Activated CD8-positive, alpha-beta T cell treated with anti-CD3 and anti-CD28 coated beads, Interleukin-2, amount 10 ng/mL, durations not matched to agents 7 days and 5 days (primary cell): ENCODE measurements around the gene LUC7L3. TPM values are rescaled to one million over a fixed set of nuclear protein-coding genes. Genes with fewer than 3 reads are reported as not detected.
"Not testable (repeated sequence)": the region's sequence is repeated elsewhere in the genome, so short reads cannot be mapped to it uniquely, and the experiment has no call there.

Experiments used
- ATAC-seq: fragments of 150-1000 bp; cut with Tn5 transposase; one replicate; pipeline ENCODE4 v1.10.0; 2021; ENCODE audit warnings: moderate library complexity
- CTCF ChIA-PET: fragments of 350-600 bp; sonication (Branson Sonifier 250); formaldehyde crosslinking; loops from one replicate; lab custom pipeline; 2021; ENCODE audit warnings: antibody characterized with exemption; lab: Charles Lee
- POLR2A ChIA-PET: fragments of 350-600 bp; sonication (Branson Sonifier 250); formaldehyde crosslinking; loops from one replicate; lab custom pipeline; 2021; ENCODE audit warnings: antibody characterized with exemption; lab: Charles Lee
- DNase-seq: peaks from one replicate; pipeline ENCODE4 v3.0.0-alpha.2; 2020
- H3K27ac Mint-ChIP-seq: one replicate; pipeline ENCODE4 v1.8.0; 2021; ENCODE audit warnings: mild to moderate bottlenecking, mixed read lengths
- H3K27me3 Mint-ChIP-seq: one replicate; pipeline ENCODE4 v1.8.0; 2021; ENCODE audit warnings: low read depth, mixed read lengths
- H3K36me3 Mint-ChIP-seq: one replicate; pipeline ENCODE4 v1.8.0; 2021; ENCODE audit warnings: low read depth, mixed read lengths
- H3K4me1 Mint-ChIP-seq: one replicate; pipeline ENCODE4 v1.8.0; 2021; ENCODE audit warnings: low read depth, mixed read lengths
- H3K4me3 Mint-ChIP-seq: one replicate; pipeline ENCODE4 v1.8.0; 2021; ENCODE audit warnings: mild to moderate bottlenecking, mixed read lengths
- H3K9me3 Mint-ChIP-seq: one replicate; pipeline ENCODE4 v1.8.0; 2022; ENCODE audit warnings: mixed read lengths; ENCODE audit not compliant: insufficient read depth
- total RNA-seq, 2 experiments: library from RNA; stranded (reverse); gene quantifications; one replicate each; pipeline ENCODE4 v1.2.3, GENCODE V29; 2021

Gene LUC7L3
- total RNA-seq, 2 experiments from 2014 or later: 112 to 116 TPM

DNA sequence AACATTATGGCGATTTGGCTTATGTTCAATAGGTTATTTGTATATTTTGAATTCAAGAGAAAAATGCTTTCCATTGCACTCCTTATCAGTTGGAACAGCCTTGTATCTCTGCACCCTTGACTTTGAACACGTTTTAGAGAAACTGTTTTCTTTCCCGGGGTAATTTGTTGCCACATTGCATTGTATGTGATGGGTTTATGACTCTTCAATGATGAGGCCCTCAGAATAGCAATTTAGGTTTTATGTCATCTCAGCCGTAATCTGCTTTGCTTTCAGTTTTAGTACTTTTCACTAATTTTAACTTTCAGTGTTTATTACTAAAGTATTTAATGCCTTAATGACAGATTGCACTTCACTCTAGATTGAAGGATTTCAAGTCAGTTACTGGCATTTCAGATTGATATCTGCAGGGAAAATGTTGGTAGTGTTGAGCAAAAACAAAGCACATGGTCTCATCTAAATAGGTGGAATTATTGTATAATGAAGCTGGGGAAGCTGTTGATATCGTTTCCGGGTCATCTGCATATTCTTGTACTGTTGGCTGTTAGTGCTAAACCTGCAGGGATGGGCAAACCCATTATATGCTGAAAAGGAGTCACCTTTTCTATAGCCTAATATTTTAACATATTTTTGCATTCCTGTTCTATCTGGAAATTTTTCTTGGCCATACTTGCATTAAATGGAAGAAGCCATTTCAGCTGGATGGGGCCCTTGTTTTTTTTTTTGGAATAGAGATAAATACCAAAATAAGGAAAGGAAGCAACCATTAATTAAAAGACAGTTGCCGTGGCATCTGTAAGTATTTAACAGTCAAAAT lies 2.0 kb downstream of the LUC7L3 start:
- peak overlapping the region; percentile 99 for H3K4me3 Mint-ChIP-seq
- DNase-seq (peak; percentile 33), ATAC-seq (no peak)
- CTCF ChIA-PET: interaction anchor here (1.2 to 1.4 kb wide), 2 partner anchors 9 to 13 kb away, joined by 3 to 6 read pairs; partner anchors contain the start of gene ANKRD40
- H3K9me3 Mint-ChIP-seq: no peaks in the 10 kb centered on the region
- no peaks in the 10 kb centered on the region for H3K27me3 Mint-ChIP-seq
- peaks cover 13% of the 10 kb centered on the region for H3K36me3 Mint-ChIP-seq
- H3K4me1 Mint-ChIP-seq: peaks cover 29% of the 10 kb centered on the region
- POLR2A ChIA-PET: interaction anchor here (1.4 kb wide), 2 partner anchors 13 to 145 kb away, joined by 7 to 9 read pairs; partner anchors contain the start of genes ANKRD40 and TOB1
- peak overlapping the region; percentile 99 for H3K27ac Mint-ChIP-seq

DNA sequence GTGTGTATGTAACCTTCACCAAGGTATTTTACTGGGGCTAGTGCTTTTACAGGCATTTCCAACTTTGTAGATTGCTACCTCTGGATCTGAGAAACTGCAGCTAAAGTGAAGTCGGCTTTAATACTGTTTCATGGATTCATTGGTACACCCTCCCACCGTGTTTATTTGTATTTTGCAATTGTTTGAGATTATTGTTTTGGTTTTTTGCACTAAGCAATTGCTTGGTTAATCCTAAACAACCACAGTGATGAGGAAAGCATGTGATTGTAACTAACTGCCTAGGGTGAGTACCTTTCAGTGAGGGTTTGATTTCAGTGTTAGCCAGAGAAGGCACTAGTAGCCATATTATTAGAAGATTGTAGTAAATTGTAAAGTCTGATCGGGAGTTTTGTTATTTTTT lies 3.3 kb downstream of the LUC7L3 start:
- Mint-ChIP-seq H3K4me3 (peak overlapping the region; percentile 42), H3K4me1 (peaks cover 38% of the 10 kb centered on the region), H3K9me3 (no peaks in the 10 kb centered on the region), H3K27me3 (no peaks in the 10 kb centered on the region), H3K27ac (peak overlapping the region; percentile 61), H3K36me3 (peaks cover 20% of the 10 kb centered on the region)
- CTCF ChIA-PET: no interaction called here
- ATAC-seq: no peak
- POLR2A ChIA-PET: no interaction called here
- DNase-seq: no peak

DNA sequence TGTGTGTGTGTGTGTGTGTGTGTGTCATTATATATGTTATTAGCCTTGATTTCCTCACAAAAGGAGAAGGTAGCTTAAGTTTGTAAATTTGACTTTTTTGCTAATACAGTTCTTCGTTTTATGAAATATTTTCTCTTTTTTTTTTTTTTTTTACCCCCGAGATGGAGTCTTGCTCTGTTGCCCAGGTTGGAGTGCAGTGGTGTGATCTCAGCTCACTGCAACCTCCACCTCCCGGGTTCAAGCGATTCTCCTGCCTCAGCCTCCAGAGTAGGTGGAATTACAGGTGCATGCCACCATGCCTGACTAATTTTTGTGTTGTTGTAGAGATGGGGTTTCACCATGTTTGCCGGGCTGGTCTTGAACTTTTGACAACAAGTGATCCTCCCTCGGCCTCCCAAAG lies 5.2 kb downstream of the LUC7L3 start:
- Mint-ChIP-seq H3K36me3 (peaks cover 24% of the 10 kb centered on the region), H3K4me1 (peaks cover 34% of the 10 kb centered on the region)
- H3K9me3 Mint-ChIP-seq, H3K27ac Mint-ChIP-seq, H3K4me3 Mint-ChIP-seq, ATAC-seq, CTCF ChIA-PET, H3K27me3 Mint-ChIP-seq, POLR2A ChIA-PET, DNase-seq: not testable (repeated sequence)

DNA sequence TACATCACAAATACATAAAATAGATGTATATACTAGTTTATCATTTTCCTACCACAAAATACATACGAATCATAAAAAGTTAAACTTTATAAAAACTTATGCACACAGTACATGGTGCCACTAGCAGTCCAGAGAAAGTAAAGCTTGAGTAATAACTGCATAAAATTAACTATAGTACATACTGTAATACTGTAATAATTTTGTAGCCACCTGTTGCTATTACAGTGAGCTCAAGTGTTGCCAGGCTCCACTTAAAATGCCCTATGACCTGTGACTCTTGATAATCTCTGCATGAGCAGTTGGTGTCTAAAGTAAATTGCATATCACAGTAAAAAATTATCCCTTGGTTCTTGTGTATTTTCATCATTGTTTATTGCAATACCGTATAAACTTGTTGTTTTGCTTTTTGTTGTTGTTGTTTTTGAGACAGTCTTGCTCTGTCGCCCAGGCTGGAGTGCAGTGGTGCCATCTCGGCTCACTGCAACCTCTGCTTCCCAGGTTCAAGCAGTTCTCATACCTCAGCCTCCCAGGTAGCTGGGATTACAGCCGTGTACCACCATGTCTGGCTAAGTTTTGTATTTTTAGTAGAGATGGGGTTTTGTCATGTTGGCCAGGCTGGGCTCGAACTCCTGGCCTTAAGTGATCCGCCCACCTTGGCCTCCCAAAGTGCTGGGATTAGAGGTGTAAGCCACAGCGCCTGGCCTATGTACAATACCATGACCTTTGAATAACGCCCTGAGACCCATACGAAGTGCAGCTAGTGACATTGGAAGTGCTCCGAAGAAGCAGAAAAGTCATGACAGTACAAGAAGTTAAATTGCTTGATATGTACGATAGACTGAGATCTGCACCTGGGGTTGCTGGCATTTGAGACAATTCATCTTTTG lies 6.6 kb downstream of the LUC7L3 start:
- Mint-ChIP-seq H3K36me3 (peaks cover 24% of the 10 kb centered on the region), H3K9me3 (no peaks in the 10 kb centered on the region), H3K4me1 (peaks cover 35% of the 10 kb centered on the region), H3K27me3 (no peaks in the 10 kb centered on the region), H3K27ac (peak overlapping the region; percentile 34), H3K4me3 (no peak overlapping the region)
- ChIA-PET POLR2A (interaction anchor here (0.6 to 2.2 kb wide), 3 partner anchors 140 to 906 kb away, joined by 3 to 5 read pairs (median 4); partner anchors contain the start of genes PPP1R9B and TOB1), CTCF (interaction anchor here (0.9 kb wide), 1 partner anchor 57 kb away, joined by 4 read pairs; no protein-coding TSS in a partner anchor)
- DNase-seq: no peak
- ATAC-seq: no peak

DNA sequence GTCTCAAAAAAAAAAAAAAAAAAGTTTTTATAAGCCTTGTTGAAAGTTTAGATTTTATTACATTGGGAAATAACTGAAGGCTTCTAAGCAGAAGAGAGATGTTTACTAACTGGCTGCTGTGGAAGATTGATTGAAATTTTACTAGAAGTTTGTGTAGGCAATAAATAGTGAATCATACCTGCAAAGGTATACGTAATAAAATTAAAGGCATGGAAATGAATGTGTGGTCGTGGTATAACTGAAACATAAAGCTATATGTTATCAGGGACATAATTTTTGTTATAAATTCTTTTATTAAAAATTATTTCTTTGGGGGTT lies 8.7 kb downstream of the LUC7L3 start:
- Mint-ChIP-seq H3K36me3 (peaks cover 21% of the 10 kb centered on the region), H3K27ac (no peak overlapping the region), H3K9me3 (no peaks in the 10 kb centered on the region), H3K4me1 (peaks cover 37% of the 10 kb centered on the region), H3K4me3 (no peak overlapping the region), H3K27me3 (no peaks in the 10 kb centered on the region)
- ATAC-seq (no peak), DNase-seq (no peak)
- ChIA-PET POLR2A (interaction anchor here (1.0 kb wide), 1 partner anchor 9 kb away, joined by 4 read pairs; the partner anchor contains the start of gene LUC7L3), CTCF (no interaction called here)

DNA sequence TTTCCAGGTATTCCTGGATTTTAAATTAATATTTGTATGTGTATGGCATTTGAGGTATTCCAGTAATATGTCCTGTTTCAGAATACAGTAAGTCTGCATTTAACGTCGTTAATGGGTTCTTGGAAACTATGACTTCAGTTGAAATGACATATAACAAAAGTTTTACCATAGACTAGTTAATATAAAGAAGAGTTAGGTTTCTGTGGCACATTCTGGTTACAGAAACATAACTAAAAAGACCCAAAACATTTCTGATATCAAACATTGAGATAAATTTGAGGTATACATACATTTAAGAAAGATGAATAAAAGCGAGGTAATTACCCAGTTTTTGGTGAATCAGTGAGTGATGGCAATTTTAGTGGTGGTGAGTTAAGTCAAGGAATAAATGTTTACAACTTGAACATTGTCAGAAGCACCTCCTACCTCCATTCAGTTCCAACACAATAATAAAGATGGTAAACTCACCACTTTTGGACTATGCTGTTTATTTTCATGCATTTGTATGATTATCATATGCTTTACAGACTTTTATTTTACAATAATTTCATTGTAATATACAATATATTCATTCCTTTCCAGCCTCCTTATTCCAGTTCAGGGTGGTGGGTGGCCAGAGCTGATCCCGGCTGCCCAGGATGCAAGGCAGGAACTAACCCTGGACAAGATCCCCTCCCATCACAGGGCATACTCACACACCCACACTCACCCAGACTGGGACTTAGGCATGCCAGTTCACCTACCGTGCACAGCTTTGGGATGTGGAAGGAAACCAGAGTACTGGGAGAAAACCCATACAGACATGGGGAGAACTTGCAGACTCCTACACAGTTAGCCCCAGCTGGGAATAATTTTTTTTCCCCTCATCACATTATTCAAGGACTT lies 9.7 kb downstream of the LUC7L3 start:
- POLR2A ChIA-PET: no interaction called here
- H3K4me3 Mint-ChIP-seq: no peak overlapping the region
- no peaks in the 10 kb centered on the region for H3K9me3 Mint-ChIP-seq
- peaks cover 31% of the 10 kb centered on the region for H3K4me1 Mint-ChIP-seq
- CTCF ChIA-PET: interaction anchor here (1.6 kb wide), 1 partner anchor 186 kb away, joined by 3 read pairs; no protein-coding TSS in a partner anchor
- H3K27ac Mint-ChIP-seq: no peak overlapping the region
- H3K27me3 Mint-ChIP-seq: no peaks in the 10 kb centered on the region
- no peak for DNase-seq
- ATAC-seq: no peak
- peaks cover 21% of the 10 kb centered on the region for H3K36me3 Mint-ChIP-seq

DNA sequence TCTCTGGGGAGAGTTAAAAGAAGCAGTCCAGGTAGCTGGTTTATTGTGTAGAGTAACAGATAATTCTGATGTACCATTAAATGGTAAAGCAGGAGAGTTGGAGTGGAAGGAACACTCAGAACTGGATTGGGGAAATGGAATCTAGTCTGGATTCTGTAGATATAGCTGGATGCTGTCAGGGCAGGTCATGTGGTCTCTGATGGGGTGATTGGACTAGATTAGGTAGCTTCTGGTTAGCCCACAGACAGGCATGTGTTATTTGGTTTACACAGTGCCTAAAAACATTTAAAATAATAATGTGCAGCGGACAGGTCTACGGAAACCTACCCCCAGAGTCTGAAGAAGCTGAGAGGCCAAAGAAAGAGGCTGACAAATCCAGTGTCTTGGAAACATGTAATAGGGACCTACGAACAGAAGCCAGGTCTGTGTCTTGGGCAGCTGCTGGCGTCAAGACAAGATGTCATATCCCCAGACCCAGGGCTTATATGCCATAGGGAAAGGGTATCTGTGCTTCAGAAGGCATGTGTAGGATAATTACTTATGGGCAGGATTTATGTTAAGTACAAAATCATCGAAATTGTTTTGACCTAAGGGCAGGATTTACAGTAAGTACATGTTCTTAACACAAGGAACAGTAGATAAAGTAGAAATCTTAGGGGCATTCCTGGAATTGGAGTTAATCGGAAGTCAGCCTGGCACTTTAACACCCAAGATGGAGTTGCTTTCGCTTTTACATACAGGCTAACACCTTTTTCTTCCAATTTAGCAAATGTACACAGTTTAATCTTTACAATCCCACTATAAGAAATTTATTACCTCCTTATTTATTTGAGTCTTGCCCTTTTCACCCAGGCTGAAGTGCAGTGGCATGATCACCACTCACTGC lies 12.4 kb downstream of the LUC7L3 start:
- peaks cover 40% of the 10 kb centered on the region for H3K4me1 Mint-ChIP-seq
- no peaks in the 10 kb centered on the region for H3K27me3 Mint-ChIP-seq
- ATAC-seq (no peak), DNase-seq (no peak)
- peak overlapping the region; percentile 35 for H3K27ac Mint-ChIP-seq
- H3K9me3 Mint-ChIP-seq: no peaks in the 10 kb centered on the region
- H3K4me3 Mint-ChIP-seq: no peak overlapping the region
- peaks cover 24% of the 10 kb centered on the region for H3K36me3 Mint-ChIP-seq
- POLR2A ChIA-PET: interaction anchor here (1.0 kb wide), 1 partner anchor 13 kb away, joined by 3 read pairs; the partner anchor contains the start of gene LUC7L3
- CTCF ChIA-PET: no interaction called here

DNA sequence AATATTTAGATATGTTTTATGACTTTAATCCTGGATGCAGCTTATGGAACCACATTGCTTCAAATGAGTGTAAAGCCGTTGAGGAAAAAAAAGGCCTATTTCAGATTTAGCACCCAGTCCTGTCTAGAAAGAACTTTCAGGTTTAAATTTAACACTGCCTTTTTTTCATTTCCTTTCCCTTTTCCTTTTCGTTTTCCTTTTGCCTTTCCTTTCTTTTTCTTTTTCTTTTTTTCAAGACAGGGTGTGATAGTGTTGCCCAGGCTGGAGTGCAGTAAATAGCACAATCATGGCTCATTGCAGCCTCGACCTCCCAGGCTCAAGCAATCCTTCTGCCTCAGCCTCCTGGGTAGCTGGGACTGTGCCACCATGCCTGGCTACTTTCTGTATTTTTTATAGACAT lies 15.9 kb downstream of the LUC7L3 start:
- Mint-ChIP-seq H3K27me3 (no peaks in the 10 kb centered on the region), H3K9me3 (no peaks in the 10 kb centered on the region), H3K4me3 (no peak overlapping the region), H3K4me1 (peaks cover 35% of the 10 kb centered on the region), H3K36me3 (peaks cover 40% of the 10 kb centered on the region), H3K27ac (no peak overlapping the region)
- POLR2A ChIA-PET: no interaction called here
- CTCF ChIA-PET: interaction anchor here (0.6 to 0.7 kb wide), 2 partner anchors 12 to 27 kb away, joined by 3 read pairs; no protein-coding TSS in a partner anchor
- DNase-seq: no peak
- ATAC-seq: no peak

DNA sequence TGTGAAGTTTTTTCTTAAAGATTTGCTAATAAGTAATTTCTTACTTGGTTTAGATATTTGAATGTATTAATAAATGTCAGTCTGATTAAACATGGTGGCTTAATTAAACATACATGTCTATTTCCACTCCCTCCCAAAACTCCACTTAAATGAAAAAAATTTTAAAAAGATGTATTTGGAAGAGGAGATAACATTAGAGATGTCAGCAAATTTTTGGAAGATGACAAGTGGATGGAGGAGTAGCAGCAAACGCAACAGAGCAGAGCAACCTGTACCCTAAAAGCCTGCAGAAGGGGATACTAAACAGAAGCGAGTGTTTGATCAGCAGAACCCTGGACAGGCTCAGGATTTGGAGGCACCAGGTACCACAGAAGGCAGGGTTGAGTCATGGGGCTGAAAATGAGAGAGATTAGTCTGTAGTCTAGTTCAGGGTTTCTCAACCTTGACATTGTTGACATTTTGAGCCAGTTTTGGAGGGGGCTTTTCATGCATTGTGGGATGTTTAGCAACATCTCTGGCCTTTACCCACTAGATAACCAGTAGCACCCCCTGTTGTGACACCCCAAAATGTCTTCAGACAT lies 17.8 kb downstream of the LUC7L3 start:
- DNase-seq (no peak), ATAC-seq (no peak)
- CTCF ChIA-PET: no interaction called here
- H3K36me3 Mint-ChIP-seq: peaks cover 49% of the 10 kb centered on the region
- H3K4me1 Mint-ChIP-seq: peaks cover 21% of the 10 kb centered on the region
- H3K27me3 Mint-ChIP-seq: no peaks in the 10 kb centered on the region
- H3K9me3 Mint-ChIP-seq: no peaks in the 10 kb centered on the region
- POLR2A ChIA-PET: no interaction called here
- H3K4me3 Mint-ChIP-seq: no peak overlapping the region
- H3K27ac Mint-ChIP-seq: peak overlapping the region; percentile 16

DNA sequence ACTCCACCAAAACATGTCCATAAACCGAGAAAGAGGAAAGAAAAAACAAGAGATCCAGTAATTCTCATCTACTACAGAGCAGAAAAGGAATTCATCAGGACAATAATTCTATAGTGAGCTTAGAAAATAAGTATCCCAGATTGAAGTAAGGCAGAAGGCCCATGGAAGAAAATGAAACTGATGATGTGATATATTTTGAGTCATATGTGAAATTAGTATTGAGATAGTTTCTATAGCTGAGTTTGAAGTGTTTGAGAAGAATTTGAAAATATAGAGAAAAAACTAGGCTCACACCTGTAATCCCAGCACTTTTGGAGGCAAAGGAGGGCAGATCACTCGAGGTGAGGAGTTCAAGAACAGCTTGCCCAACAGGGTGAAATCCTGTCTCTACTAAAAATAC lies 19.7 kb downstream of the LUC7L3 start:
- Mint-ChIP-seq H3K36me3 (peaks cover 58% of the 10 kb centered on the region), H3K4me1 (peaks cover 21% of the 10 kb centered on the region), H3K4me3 (no peak overlapping the region), H3K27me3 (no peaks in the 10 kb centered on the region), H3K27ac (no peak overlapping the region), H3K9me3 (no peaks in the 10 kb centered on the region)
- DNase-seq (no peak), ATAC-seq (no peak)
- ChIA-PET POLR2A (no interaction called here), CTCF (interaction anchor here (1.3 kb wide), 2 partner anchors 19 to 45 kb away, joined by 3 read pairs; no protein-coding TSS in a partner anchor)
